GM12864 (cell line): ENCODE measurements around the gene PRKACB.

Source experiments
- DNase-seq: peaks from one replicate; pipeline ENCODE4 v3.0.0-alpha.2; 2011; ENCODE audit warnings: low read depth
- H3K4me3 ChIP-seq: 2 replicates; pipeline ENCODE4 v1.5.1; 2011; ENCODE audit warnings: mild to moderate bottlenecking, low read depth, low read length, control low read depth
- CTCF ChIP-seq: IDR thresholded peaks from 2 replicates; pipeline ENCODE4 v1.5.1; 2011; ENCODE audit warnings: low read depth, mild to moderate bottlenecking, moderate library complexity, low read length, control low read depth, inconsistent platforms; ENCODE audit errors: missing control alignments

The PRKACB gene

DNA sequence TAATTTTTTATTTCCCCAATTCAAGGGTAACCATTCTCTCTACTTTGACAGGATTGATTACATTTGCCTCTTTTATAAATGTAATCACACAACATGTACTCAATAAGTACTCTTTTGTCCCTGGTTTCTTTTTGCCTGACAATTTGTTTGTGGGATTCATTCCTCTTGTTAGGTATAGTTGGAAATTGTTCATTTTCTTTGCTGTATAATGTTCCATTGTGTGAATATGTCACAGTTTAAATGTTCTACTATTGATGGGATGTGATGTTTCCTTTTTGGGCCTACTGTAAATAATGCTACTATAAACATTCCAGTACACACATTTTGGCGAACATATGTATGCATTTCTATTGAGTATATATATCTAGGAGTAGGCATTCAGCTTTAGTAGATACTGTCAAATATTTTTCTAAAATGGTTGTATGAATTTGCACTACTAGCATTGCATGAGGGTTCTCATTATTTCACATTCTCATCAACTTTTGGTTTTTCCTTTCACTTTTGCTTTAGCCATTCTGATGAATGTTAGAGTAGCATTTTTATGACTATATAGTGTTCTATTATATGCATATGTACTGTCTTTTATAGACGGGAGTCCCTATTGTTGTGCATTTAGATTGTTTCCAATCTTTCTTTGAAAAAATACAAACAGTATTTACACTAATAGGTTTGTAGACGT lies 35.0 kb upstream of the PRKACB start:
- no peak for TF ChIP-seq CTCF
- no peak overlapping the region for H3K4me3 ChIP-seq
- DNase-seq: no peak

DNA sequence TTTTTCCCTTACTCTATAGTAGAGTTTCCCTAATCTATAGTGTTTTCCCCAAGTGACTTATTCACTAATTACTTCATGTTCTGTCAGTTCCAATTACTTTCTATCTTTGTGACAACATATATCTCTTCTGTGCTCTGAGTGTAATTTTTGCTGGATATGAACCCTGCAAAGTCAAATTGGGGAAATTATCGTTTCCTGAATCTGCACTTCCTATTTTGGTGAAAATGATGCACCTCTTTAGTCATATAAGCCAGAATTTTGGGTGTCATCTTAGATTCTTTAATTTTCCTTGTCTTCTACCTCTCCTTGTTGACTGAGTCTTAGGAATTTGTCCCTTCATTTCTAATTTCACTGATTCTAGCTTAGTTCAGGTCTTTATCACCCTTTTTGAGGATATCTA lies 33.4 kb upstream of the PRKACB start:
- TF ChIP-seq CTCF: no peak
- no peak overlapping the region for H3K4me3 ChIP-seq
- no peak for DNase-seq

DNA sequence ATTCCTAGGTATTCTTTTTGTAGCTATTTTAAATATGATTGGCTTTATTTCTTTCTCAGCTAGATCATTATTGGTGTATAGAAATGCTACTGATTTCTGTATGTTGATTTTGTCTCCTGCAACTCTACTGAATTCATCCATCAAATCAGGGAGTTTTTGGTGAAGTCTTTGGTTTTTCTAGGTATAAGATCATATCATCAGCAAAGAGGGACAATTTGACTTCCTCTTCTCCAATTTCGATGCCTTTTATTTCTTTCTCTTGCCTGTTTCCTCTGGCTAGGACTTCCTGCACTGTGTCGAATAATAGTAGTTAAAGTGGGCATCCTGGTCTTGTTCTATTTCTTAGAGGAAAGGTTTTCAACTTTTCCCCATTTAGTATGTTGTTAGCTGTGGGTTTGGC lies 27.5 kb upstream of the PRKACB start:
- no peak for DNase-seq
- TF ChIP-seq CTCF: no peak
- H3K4me3 ChIP-seq: no peak overlapping the region

GRCh38 chr1:84117868-84118267 lies 26.2 kb upstream of the PRKACB start:
- DNase-seq: no peak
- no peak for TF ChIP-seq CTCF
- no peak overlapping the region for H3K4me3 ChIP-seq

- DNase-seq: no peak
- H3K4me3 ChIP-seq: no peak overlapping the region
- TF ChIP-seq CTCF: no peak
These were observed 22.7 kb upstream of the PRKACB start for GRCh38 chr1:84121360-84121759.

GRCh38 chr1:84122780-84123382 lies 21.2 kb upstream of the PRKACB start:
- no peak overlapping the region for H3K4me3 ChIP-seq
- no peak for DNase-seq
- peak; percentile 44 for TF ChIP-seq CTCF

GRCh38 chr1:84133479-84133878 lies 10.6 kb upstream of the PRKACB start:
- no peak for TF ChIP-seq CTCF
- no peak overlapping the region for H3K4me3 ChIP-seq
- DNase-seq: no peak
